HG03575 (cell line): ENCODE data around the gene FGF18.
"Not testable (repeated sequence)": the region's sequence is repeated elsewhere in the genome, so short reads cannot be mapped to it uniquely, and the experiment has no call there.

ENCODE experiments used
- ATAC-seq: cut with Tn5 transposase; IDR thresholded peaks from one replicate; pipeline ENCODE4 v1.9.1; 2021; ENCODE audit not compliant: unreplicated experiment, insufficient number of reproducible peaks, low FRiP score; ENCODE audit errors: extremely low read depth

The FGF18 gene

GRCh38 chr5:171397190-171397589 lies 22.3 kb upstream of the FGF18 start:
- no peak for ATAC-seq

DNA sequence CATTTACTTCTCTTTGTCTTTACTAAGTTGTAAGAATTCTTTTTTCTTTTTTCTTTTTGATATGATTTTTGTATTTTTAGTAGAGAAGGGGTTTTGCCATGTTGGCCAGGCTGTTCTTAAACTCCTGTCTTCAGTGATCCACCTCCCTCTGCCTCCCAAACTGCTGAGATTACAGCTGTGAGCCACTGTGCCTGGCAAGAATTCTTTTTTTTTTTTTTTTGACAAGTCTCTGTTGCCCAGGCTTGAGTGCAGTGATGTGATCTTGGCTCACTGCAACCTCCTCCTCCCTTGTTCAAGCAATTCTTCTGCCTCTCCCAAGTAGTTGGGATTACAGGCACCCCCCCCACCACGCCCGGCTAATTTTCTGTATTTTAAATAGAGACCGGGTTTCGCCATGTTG lies 21.8 kb upstream of the FGF18 start:
- no peak for ATAC-seq

GRCh38 chr5:171398660-171399059 lies 20.8 kb upstream of the FGF18 start:
- not testable (repeated sequence) for ATAC-seq

DNA sequence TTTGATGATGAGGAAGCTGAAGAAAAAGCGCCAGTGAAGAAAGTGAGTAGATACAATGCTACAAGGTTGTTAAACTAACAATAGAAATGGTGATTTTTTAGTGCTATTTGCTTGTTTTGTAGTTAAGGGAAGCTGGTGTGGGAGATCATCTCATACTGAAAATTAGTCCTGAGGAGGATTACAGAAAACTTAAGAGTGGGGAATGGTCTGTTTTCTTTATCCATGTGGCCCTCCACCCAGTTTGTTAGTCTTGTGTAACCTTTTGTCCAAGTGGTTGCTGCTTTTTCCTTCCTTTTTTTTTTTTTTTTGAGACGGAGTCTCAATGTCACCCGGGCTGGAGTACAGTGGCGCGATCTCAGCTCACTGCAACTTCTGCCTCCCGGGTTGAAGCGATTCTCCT lies 19.3 kb upstream of the FGF18 start:
- ATAC-seq = no peak

DNA sequence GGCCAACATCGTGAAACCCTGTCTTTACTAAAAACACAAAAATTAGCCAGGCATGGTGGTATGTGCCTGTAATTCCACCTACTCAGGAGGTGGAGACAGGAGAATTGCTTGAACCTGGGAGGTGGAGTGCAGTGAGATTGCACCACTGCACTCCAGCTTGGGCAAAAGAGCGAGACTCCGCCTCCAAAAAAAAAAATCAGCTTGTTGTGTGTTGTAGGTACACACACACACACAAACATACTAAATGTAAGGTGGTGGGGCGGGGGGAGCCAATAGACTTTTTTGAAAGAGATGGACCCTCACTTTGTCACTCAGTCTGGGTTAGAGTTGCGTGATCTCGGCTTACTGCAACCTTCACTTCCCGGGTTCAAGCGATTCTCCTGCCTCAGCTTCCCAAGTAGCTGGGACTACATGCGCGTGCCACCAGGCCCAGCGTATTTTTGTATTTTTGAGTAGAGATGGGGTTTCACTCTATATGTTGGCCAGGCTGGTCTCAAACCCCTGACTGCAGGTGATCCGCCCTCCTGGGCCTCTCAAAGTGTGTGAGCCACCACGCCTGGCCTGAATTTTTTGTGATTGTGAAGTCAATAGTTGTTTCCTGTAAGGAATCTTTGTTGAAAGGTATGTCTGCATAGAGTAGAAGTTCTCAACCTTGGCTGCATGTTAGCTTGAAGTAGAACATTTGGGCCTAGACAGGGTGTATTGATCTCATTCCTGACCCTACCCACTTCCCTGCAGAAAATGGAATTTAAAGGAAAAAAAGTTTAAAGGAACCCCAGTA lies 18.1 kb upstream of the FGF18 start:
- no peak for ATAC-seq

- ATAC-seq = not testable (repeated sequence)
Observed at GRCh38 chr5:171402751-171403150, 16.7 kb upstream of the FGF18 start.

GRCh38 chr5:171405615-171406014 lies 13.8 kb upstream of the FGF18 start:
- ATAC-seq = no peak

- ATAC-seq = no peak
Observed at GRCh38 chr5:171407234-171407633, 12.2 kb upstream of the FGF18 start.

DNA sequence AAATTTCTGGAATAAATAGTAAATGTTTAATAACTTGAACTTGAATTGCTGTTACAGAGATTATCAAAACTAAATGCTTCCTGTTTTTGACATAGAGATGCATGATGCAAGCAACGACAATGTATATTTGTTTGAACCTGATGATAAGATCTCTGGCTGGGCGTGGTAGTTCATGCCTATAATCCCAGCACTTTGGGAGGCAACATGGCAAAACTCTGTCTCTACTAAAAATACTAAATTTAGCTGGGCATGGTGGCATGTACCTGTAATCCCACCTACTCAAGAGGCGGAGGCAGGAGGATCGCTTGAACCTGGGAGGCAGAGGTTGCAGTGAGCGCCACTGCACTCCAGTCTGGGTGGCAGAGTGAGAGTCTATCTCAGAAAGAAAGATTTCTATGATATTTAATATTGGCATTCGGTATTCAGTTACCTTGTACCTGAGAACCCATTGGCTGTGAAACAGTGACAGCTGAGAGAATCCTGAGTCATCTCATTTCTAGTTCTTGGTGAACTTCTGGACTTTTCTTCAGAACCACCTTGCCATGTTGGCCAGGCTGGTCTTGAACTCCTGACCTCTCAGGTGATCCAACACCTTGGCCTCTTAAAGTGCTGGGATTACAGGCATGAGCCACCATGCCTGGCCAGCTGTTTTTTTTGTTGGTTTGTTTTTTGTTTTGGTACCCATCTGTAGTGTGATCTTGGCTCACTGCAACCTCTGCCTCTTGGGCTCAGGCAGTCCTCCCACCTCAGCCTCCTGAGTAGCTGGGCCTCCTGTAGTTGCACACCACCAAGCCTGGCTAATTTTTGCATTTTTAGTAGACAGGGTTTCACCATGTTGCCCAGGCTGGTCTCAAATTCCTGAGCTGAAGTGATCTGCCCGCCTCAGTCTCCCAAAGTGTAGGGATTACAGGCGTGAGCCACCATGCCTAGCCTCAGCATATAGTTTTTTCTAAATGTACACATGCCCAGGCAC lies 10.0 kb upstream of the FGF18 start:
- no peak for ATAC-seq

DNA sequence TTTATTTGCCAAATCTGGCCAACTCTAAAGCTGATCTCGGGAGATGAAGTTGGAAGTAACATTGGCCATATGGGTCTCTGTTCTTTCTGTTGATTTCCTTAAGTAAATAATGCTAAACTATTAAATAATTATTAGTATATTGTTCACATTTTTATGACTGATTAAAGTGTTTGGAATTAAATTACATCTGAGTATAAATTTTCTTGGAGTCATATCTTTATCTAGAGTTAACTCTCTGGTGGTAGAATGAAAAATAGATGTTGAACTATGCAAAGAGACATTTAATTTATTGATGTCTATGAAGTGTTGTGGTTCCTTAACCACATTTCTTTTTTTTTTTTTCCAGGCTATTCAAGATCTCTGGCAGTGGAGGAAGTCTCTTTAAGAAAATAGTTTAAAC lies 9.3 kb upstream of the FGF18 start:
- ATAC-seq = no peak

DNA sequence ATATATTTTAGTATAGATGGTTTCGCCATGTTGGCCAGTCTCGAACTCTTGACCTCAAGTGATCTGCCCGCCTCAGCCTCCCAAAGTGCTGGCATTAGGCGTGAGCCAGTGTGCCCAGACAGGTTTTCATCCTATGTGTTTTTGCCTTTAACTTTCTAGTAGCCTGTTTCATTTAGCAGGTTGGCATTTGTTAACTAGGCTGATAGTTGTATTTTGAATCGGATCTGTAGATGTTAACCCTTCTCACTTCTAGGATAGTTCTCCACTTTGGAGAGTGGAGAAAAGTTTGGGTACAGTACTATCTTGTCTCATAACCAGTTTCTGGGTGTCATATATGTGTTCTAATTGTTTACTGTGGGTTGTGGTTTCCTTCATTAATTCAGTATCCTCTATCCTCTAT lies 7.3 kb upstream of the FGF18 start:
- no peak for ATAC-seq

- no peak for ATAC-seq
Observed at GRCh38 chr5:171413153-171413910, 6.1 kb upstream of the FGF18 start.

DNA sequence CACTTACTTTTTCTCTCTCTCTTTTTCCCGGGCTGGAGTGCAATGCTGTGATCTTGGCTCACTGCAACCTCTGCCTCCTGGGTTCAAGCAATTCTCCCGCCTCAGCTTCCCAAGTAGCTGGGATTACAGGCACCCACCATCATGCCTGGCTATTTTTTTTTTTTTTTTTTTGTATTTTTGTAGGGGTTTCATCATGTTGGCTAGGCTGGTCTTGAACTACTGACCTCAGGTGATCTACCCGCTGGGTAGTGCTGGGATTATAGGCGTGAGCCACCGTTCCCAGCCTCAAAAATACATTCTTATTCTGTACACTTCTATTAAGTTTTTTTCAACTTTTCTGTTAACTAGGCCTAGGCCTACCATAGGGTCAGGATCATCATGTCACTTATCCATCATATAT lies 5.5 kb upstream of the FGF18 start:
- ATAC-seq = not testable (repeated sequence)

GRCh38 chr5:171415115-171415730 lies 4.2 kb upstream of the FGF18 start:
- ATAC-seq = no peak

DNA sequence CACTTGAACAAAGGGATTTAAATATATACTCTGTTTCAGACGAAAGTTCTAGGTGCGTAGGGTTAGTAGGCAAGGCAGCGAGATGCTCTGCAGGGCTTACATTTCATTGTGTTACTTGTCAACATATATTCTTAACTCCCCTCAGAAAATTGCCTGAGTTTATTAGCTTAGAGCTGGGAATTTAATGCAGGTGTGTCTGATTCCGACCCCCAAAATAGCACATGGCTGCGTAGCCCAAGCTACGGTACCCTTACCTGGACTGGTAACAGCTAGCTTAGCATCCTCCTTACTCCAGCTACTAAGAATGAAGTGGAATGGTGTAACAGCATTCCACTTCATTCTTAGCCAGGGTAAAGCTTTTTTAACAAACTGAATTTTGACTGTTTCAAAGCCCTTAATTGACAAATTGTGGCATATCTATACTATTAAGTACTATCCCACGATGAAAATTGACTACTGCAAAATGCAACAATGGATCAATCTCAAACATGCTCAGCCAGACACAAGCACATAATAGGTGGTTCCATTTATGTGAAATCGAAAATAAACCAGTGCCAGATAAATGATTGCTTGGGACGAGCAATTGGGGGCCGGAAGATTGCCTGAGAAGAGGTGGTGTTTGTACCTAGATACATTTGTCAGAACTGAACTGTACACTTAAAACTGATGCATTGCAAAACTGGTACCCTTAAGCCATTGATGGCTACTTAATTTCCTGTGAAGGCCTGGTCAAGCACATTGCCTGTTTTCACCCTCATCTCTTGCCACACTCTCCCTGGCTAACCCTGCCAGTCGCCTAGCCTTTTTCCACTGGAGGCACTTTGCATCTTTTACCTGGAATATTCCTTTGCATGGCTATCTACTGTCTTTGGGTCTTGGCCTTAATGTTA lies 3.0 kb upstream of the FGF18 start:
- no peak for ATAC-seq

GRCh38 chr5:171418316-171418981 lies 998 bp upstream of the FGF18 start:
- no peak for ATAC-seq

- ATAC-seq = no peak
Observed at GRCh38 chr5:171419688-171420430, 412 bp downstream of the FGF18 start.
